Right ventricle myocardium superior (tissue), 1 donor: ENCODE measurements around the gene MTCL1. TPM values are rescaled to one million over a fixed set of nuclear protein-coding genes. Genes with fewer than 3 reads are reported as not detected.

Experiments used
- ATAC-seq: fragments of 200-7000 bp; cut with Tn5 transposase; one replicate; pipeline ENCODE4 v1.9.1; 2020; ENCODE audit warnings: mild to moderate bottlenecking; ENCODE audit not compliant: poor library complexity
- DNase-seq: peaks from one replicate; pipeline ENCODE4 v3.0.0-alpha.2; 2020
- intact Hi-C: fragments of 100-400 bp; cut with DNase I; formaldehyde crosslinking; loops from one replicate; pipeline ENCODE4 v1.11.2; 2022
- total RNA-seq: library from RNA; stranded (reverse); fragmentation: NEBNext Ultra II Directional; extraction: Animal tissue kit (Norgen Biotek cat#: 25700); gene quantifications from one replicate; pipeline ENCODE4 v1.2.1, GENCODE V29; 2021
- donor health status: DM: no; HTN: yes; CAD: no; lungs with severe emphysema.

Gene MTCL1
- total RNA-seq, 1 donor from 2014 or later: 9.0 TPM

- DNase-seq (no peak), ATAC-seq (no peak)
- intact Hi-C loops: no loop called here
Measured at GRCh38 chr18:8857806-8858205, 152.4 kb downstream of the MTCL1 start.

DNA sequence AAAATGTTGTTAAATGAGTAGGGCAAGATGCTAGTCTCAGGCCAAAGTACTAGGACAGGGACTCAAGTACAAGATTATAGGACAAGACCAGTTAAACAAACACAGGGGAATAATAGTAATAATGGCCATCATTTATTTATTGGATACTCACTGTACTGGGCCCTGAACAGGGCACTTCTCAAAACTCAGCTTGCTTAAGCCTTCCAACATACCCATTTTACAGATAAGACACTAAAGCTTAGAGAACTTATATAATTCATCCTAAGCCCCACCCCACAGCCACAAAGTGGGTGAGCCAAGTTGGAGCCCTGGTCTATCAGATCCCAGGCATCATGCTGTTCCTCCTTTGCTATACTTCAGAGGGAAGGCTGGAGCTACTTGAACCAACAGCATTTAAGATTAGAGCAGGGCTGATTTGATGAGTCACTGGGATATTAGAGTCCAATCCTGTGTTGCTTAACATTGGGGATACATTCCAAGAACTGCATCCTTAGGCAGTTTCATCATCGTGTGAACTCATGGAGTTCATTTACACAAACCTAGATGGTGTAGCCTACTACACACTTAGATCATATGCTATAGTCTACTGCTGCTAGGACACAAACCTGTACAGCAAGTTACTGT, 153.6 kb downstream of the MTCL1 start:
- ATAC-seq (peak; percentile 61), DNase-seq (no peak)
- intact Hi-C loops: no loop called here

- DNase-seq: no peak
- intact Hi-C loops: loop anchor here (10.0 kb wide), 1 partner anchor 86 kb away; no protein-coding TSS in a partner anchor
- no peak for ATAC-seq
Measured at GRCh38 chr18:8860845-8861642, 155.7 kb downstream of the MTCL1 start.

GRCh38 chr18:8863427-8863826, 158.1 kb downstream of the MTCL1 start:
- DNase-seq (no peak), ATAC-seq (no peak)
- intact Hi-C loops: loop anchor here (10.0 kb wide), 1 partner anchor 89 kb away; no protein-coding TSS in a partner anchor

GRCh38 chr18:8865934-8866333, 160.6 kb downstream of the MTCL1 start:
- DNase-seq: no peak
- intact Hi-C loops: loop anchor here (10.0 kb wide), 1 partner anchor 91 kb away; no protein-coding TSS in a partner anchor
- no peak for ATAC-seq

DNA sequence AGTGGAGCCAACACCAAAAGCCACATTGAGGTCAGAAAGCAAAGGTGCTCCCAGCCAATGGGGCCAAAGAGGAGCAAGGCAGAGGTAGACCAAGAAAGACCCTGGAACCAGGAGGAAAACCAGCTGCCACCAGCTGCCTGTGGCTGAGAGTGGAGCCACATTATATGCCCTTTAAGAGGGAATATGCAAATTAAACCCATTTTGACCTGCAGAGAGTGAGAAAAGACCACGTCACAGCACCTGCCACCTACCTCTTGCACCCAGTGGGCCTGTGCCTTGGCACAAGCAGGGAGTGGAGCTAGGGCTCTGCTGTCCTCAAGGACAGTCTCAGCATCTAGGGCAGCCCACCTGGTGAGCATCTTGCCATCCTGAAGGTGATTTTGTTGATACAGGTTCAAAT, 161.3 kb downstream of the MTCL1 start:
- no peak for ATAC-seq
- no peak for DNase-seq
- intact Hi-C loops: loop anchor here (10.0 kb wide), 1 partner anchor 92 kb away; no protein-coding TSS in a partner anchor

- ATAC-seq (no peak), DNase-seq (no peak)
- intact Hi-C loops: loop anchor here (10.0 kb wide), 1 partner anchor 93 kb away; no protein-coding TSS in a partner anchor
Measured at GRCh38 chr18:8868276-8868675, 162.9 kb downstream of the MTCL1 start.

- intact Hi-C loops: loop anchor here (10.0 kb wide), 1 partner anchor 94 kb away; no protein-coding TSS in a partner anchor
- ATAC-seq (no peak), DNase-seq (no peak)
Measured at GRCh38 chr18:8868779-8869415, 163.5 kb downstream of the MTCL1 start.

DNA sequence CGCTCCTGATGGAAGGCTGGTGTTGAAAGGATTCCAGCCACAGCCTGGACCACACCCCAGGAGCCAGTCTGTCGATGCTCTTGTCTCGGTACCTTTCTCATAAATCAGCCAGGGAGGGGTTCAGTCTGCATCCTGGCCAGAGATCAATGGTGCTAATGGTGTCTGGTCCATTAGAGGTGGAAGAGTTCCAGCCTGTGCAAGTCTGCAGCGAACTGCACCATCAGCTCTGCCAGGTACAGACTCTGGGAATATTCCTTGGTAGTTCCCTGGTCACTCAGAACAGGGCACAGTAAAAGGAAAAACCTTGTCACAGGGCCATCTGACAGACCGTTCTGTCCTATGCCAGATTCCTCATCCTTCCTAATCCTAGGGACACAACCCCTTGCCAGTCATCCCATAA, 164.3 kb downstream of the MTCL1 start:
- no peak for DNase-seq
- no peak for ATAC-seq
- intact Hi-C loops: loop anchor here (10.0 kb wide), 1 partner anchor 95 kb away; no protein-coding TSS in a partner anchor

DNA sequence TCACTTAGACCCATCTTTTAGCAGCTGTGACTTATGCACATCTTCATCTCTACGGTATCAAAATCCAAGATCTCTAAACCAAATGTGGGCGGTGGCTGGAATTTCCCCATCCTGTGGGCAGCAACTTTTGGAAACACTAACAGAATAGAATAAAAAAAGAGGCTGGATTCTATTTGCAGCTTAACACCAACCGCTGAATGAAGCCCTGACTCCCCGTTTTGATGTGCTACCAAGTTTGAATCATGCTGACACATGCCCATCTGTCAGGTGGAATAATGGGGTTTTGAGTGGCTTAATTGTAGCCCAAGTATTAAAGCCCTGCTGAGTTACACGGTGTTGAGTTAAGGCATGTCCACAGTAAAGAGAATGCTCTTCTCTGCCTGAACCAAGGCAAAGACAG, 165.2 kb downstream of the MTCL1 start:
- ATAC-seq (no peak), DNase-seq (no peak)
- intact Hi-C loops: no loop called here

DNA sequence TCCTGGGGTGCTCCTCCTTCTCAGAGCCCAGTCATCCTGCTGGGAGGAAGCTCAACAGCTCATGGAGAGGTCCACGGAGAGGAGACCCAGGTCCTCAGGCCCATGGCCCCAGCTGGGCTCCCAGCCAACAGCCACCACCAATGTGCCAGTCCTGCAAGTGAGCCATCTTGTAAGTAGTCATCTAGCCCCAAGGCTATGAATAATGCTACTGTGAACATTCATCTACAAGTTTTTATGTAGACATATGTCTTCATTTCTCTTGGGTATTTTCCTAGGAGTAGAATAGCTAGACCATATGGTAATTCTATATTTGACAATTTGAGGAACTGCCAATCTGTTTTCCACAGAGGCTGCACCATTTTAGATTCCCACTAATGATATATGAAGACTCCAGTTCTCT, 166.1 kb downstream of the MTCL1 start:
- no peak for ATAC-seq
- intact Hi-C loops: no loop called here
- no peak for DNase-seq

- no peak for ATAC-seq
- intact Hi-C loops: no loop called here
- no peak for DNase-seq
Measured at GRCh38 chr18:8874872-8875271, 169.5 kb downstream of the MTCL1 start.

DNA sequence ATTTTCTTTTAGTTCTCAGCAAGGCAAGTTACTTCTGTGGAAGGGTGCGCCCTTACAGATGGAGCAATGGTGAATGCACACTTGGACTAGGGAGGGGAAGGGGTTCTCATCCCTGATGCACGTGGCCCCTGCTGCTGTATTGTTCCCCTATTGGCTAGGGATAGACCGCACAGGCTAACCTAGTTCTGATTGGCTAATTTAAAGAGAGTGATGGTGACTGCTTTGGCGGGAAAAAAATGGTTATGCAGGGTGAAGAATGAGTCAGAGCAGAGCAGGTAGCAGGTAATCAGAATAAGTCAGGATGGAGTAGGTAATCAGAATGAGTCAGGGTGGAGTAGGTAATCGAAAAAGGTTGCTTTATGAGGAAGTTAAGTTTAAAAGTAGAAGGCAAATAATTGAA, 171.5 kb downstream of the MTCL1 start:
- ATAC-seq (no peak), DNase-seq (no peak)
- intact Hi-C loops: no loop called here

GRCh38 chr18:8881103-8881502, 175.7 kb downstream of the MTCL1 start:
- no peak for ATAC-seq
- intact Hi-C loops: no loop called here

More at GRCh38 chr18:8881103-8881502, 175.7 kb downstream of the MTCL1 start:
- DNase-seq: no peak

Other genes starting within 250 kb of the MTCL1 start
- gene RAB12, start 96.1 kb upstream of the MTCL1 start, total RNA-seq: 123 TPM